ENCODE results near the gene TNFSF18. TPM values are rescaled to one million over a fixed set of nuclear protein-coding genes. Genes with fewer than 3 reads are reported as not detected.

TNFSF18 gene
- total RNA-seq, 1 donor from 2014 or later = not detected

- no peak overlapping the region for H3K27ac Mint-ChIP-seq
- no peak overlapping the region for H3K4me3 Mint-ChIP-seq (ENCODE audit: low read depth)
- no peak for DNase-seq (ENCODE audit: low spot score, unreplicated experiment)
- H3K27me3 Mint-ChIP-seq = no peaks in the 10 kb centered on the region
- TF ChIP-seq CTCF (IDR thresholded peaks at IDR 0.05; ENCODE audit: unreplicated experiment) = no peak
- H3K9me3 Mint-ChIP-seq (ENCODE audit: low read depth) = peaks cover 7% of the 10 kb centered on the region
- H3K4me1 Mint-ChIP-seq (ENCODE audit: low read depth) = peaks cover 3% of the 10 kb centered on the region
- no peaks in the 10 kb centered on the region for H3K36me3 Mint-ChIP-seq (ENCODE audit: insufficient read depth)
These were observed 30.5 kb downstream of the TNFSF18 start for GRCh38 chr1:173020138-173020750.

DNA sequence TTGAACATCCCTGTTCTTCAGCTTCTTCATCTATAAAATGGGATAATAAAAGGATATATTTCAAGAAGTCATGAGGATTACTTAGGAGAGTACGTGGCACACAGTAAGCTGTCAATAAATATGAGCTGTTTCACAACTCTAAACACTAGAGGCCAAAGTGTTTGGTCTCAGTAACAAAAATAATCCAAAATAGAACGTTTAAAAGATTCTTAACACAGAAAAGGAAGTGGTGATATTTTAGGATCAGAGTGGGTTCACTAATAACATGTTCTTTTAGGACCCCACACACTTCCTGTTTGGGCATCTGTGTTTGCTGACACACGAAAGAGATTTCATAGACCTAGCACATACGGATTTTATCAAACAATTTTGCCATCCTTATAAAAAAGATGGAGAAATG lies 32.9 kb downstream of the TNFSF18 start:
- Mint-ChIP-seq H3K4me3 (ENCODE audit: low read depth) (no peak overlapping the region), H3K9me3 (ENCODE audit: low read depth) (peaks cover 7% of the 10 kb centered on the region), H3K36me3 (ENCODE audit: insufficient read depth) (no peaks in the 10 kb centered on the region), H3K4me1 (ENCODE audit: low read depth) (no peaks in the 10 kb centered on the region), H3K27me3 (no peaks in the 10 kb centered on the region), H3K27ac (no peak overlapping the region)
- TF ChIP-seq CTCF (IDR thresholded peaks at IDR 0.05; ENCODE audit: unreplicated experiment) = no peak
- DNase-seq (ENCODE audit: low spot score, unreplicated experiment) = no peak

DNA sequence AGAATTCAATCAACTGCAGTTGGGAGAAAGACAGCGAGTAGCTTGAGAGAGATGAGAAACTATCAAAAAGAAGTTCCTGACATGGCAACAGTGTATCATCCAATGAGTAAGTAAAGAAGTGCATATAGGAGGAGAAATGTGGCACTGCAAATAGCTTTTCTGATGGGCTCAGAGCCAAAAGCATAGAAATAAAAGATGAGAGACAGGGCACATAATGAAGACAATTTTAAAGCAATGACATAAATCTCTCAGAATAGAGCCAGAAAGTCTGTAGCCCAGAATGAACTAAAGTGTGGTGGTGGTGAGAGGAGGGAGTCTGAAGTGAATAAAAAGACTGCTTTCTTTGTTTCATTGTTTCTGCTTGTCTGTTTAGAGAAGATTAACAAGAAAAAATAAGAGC lies 34.3 kb downstream of the TNFSF18 start:
- no peaks in the 10 kb centered on the region for H3K4me1 Mint-ChIP-seq (ENCODE audit: low read depth)
- no peak overlapping the region for H3K27ac Mint-ChIP-seq
- no peaks in the 10 kb centered on the region for H3K27me3 Mint-ChIP-seq
- H3K9me3 Mint-ChIP-seq (ENCODE audit: low read depth) = peaks cover 4% of the 10 kb centered on the region
- H3K4me3 Mint-ChIP-seq (ENCODE audit: low read depth) = no peak overlapping the region
- TF ChIP-seq CTCF (IDR thresholded peaks at IDR 0.05; ENCODE audit: unreplicated experiment) = no peak
- H3K36me3 Mint-ChIP-seq (ENCODE audit: insufficient read depth) = no peaks in the 10 kb centered on the region
- DNase-seq (ENCODE audit: low spot score, unreplicated experiment) = no peak

GRCh38 chr1:173015629-173016028 lies 35.1 kb downstream of the TNFSF18 start:
- DNase-seq (ENCODE audit: low spot score, unreplicated experiment) = no peak
- no peak for TF ChIP-seq CTCF (IDR thresholded peaks at IDR 0.05; ENCODE audit: unreplicated experiment)
- no peaks in the 10 kb centered on the region for H3K4me1 Mint-ChIP-seq (ENCODE audit: low read depth)
- H3K27ac Mint-ChIP-seq = no peak overlapping the region
- no peaks in the 10 kb centered on the region for H3K36me3 Mint-ChIP-seq (ENCODE audit: insufficient read depth)
- H3K27me3 Mint-ChIP-seq = no peaks in the 10 kb centered on the region
- no peak overlapping the region for H3K4me3 Mint-ChIP-seq (ENCODE audit: low read depth)
- H3K9me3 Mint-ChIP-seq (ENCODE audit: low read depth) = peaks cover 2% of the 10 kb centered on the region

DNA sequence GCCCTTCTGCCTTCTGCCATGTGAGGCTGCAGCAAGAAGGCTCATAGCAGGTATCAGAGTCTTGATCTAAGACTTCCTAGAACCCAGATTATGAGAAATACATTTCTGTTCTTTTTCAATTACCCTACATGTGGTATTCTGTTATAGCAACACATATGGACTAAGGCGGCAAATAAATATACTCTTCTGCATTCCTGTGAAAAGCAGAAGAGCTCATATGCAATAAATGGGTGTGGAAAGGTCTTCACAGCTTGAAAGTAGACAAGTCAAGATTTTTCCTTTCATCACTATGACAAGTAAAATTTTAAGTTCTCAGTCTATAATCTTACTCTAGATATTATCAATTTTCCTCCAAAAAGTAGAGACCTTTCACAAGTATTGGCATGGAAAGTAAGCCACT lies 36.6 kb downstream of the TNFSF18 start:
- TF ChIP-seq CTCF (IDR thresholded peaks at IDR 0.05; ENCODE audit: unreplicated experiment) = no peak
- Mint-ChIP-seq H3K27ac (no peak overlapping the region), H3K27me3 (no peaks in the 10 kb centered on the region), H3K36me3 (ENCODE audit: insufficient read depth) (no peaks in the 10 kb centered on the region), H3K4me3 (ENCODE audit: low read depth) (no peak overlapping the region), H3K9me3 (ENCODE audit: low read depth) (no peaks in the 10 kb centered on the region), H3K4me1 (ENCODE audit: low read depth) (peaks cover under 1% of the 10 kb centered on the region)
- no peak for DNase-seq (ENCODE audit: low spot score, unreplicated experiment)

Measured in progenitor cell of endocrine pancreas (in vitro differentiated cells).